Stimulated activated CD8-positive, alpha-beta memory T cell treated with anti-CD3 and anti-CD28 coated beads, Interleukin-12 subunit alpha, Interleukin-12 subunit beta, amount 100 ng/mL, for 4 hours (primary cell): ENCODE results near the gene OLFM3.

Experiments
- DNase-seq: peaks from one replicate; pipeline ENCODE4 v3.0.0-alpha.2; 2020; ENCODE audit warnings: low read depth

OLFM3 gene

DNA sequence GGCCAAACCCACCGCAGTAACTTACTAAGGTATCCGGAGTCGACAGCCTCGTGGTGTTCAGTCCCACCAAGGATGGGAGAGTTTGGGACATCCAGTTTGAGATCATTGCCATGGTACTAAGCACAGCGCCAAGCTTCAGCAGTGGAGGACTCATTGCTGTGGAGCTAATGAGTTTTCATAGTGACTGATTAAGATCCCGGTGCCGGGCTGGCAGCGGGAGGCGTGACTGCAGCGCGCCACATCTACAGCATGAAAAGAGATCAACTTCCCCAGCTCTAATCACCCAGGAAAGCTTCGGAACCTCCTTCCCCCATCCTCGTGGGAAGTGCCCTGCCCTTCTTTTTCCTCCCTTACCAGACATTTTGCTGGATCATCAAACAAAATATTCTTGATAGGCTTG lies 149.9 kb downstream of the OLFM3 start:
- DNase-seq: no peak

DNA sequence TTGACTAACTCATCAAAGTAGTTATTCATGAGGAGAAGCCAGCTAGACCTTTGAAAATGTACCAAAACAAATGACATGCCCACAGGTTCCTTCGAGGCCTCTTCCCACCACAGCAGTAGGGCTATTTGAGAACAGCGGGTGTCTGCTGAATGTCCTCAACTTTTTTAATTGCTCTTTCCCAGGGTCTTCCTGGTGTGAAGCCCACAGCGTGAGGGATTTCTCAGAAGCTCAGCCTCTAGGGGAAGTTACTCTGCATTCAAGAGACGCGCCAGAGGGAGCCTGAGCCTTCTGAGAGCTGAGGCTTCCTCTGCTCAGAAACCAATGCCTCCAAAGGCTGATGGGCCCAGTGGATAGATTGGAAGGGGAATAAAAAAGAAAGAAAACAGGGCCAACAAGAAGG lies 153.6 kb downstream of the OLFM3 start:
- DNase-seq: no peak

GRCh38 chr1:101841824-101842223 lies 154.9 kb downstream of the OLFM3 start:
- no peak for DNase-seq

- DNase-seq: no peak
Observed at GRCh38 chr1:101835988-101836387, 160.7 kb downstream of the OLFM3 start.

DNA sequence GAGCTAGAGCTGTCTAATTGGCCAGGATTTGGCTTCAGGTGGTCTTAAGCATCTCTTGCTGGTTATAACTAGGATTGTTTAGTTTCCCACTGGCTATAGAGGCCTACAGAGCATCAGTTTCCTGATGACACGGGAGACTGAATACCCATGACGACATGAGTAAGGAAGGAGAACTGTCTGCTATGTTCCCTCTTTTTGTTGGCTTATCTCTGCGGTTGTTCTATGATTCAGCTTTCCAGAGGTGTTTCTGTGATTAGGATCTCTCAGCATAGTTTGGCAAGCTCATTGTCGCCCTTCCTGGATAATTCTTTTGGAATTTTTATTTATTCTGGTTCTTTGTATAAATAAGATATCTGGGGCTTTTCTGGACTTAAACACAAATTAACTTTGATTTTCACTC lies 163.4 kb downstream of the OLFM3 start:
- DNase-seq: no peak

- DNase-seq: no peak
Observed at GRCh38 chr1:101826416-101826815, 170.3 kb downstream of the OLFM3 start.

- DNase-seq: no peak
Observed at GRCh38 chr1:101820071-101820470, 176.7 kb downstream of the OLFM3 start.

DNA sequence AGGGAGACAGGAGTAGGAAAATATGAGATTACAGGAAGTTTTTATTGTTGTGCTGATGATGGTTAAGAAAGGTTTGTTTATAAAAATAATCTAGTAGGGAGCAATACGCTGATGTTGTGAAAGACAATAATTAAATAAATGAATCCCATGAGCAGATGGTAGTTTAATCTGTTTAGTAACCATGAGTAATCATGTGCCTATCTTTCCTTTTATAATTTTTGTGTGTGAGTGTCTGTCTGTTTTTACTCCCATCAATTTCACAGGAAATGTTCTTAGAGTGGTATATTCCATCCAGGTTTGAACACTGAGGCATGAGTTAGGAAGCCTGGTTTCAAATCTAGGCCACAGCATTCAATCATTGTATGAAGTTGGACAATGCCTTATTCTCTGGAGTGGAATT lies 180.5 kb downstream of the OLFM3 start:
- no peak for DNase-seq

- DNase-seq: no peak
Observed at GRCh38 chr1:101798417-101798816, 198.3 kb downstream of the OLFM3 start.

DNA sequence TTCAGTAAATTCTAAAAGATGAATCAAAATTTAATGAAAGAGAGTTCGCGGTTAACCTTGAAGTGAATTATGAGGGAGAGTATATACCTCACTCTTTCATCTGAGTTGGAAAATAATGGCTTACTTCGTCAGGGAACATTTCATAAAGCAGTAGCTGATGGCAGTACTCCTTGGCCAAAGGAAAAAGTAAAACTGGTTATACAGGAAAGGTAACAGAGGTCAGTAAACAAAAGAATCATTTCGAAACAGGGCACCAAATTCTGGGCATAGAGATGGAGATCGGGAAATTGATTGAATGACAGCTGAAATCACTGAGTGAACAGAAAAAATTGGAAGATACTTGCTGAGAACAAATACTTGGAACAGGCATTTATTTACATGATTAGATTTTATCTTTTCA lies 199.0 kb downstream of the OLFM3 start:
- no peak for DNase-seq

DNA sequence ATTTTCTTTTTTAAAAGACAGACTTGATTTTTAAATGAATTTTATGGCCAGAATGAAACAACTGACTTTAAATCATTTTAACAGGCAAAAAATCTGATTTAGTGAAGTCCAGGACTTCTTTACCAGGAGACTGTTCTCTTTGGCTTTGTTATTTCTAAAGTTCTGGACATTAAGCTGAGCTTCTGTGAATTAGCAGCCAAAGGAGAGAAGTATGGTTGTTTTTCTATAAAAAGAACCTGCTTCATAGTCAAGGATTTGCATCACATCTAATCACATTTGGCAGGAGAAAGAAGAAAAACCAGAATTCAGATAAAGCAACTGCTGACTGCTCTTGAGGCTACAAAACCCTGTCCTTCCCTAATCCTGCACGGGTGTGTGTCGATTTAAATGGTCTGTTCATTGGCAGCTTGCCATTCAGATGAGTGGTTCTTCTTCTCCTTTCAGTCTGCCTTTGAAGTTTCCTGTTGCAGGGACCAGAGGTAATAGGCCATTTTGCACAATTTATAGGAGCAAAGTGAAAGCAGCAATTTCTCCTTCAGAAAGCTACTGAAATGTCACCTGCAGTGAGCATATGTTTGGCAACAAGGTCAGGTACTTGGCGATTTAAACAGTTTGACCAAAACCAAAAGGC lies 215.4 kb downstream of the OLFM3 start:
- no peak for DNase-seq

GRCh38 chr1:101769520-101769919 lies 227.2 kb downstream of the OLFM3 start:
- DNase-seq: no peak

- DNase-seq: no peak
Observed at GRCh38 chr1:101757985-101758384, 238.7 kb downstream of the OLFM3 start.

- DNase-seq: no peak
Observed at GRCh38 chr1:101756411-101756810, 240.3 kb downstream of the OLFM3 start.
